HCT116 (cell line): ENCODE results near the gene TMC1. TPM values are rescaled to one million over a fixed set of nuclear protein-coding genes. Genes with fewer than 3 reads are reported as not detected.

Source experiments
- ATAC-seq: fragments of 200-7000 bp; cut with Tn5 transposase; 2 replicates; pipeline ENCODE4 v1.9.1; 2020; ENCODE audit warnings: mild to moderate bottlenecking, moderate library complexity
- BruUV-seq: library from RNA; stranded (reverse); fragments of 400-500 nt; replicated peaks from 2 replicates; lab custom pipeline; 2021; lab: Mats Ljungman, UMichigan
- CTCF ChIA-PET: fragments of 300-600 bp; sonication (Branson Sonifier 250); formaldehyde crosslinking; loops from one replicate; lab custom pipeline; 2021; ENCODE audit warnings: antibody characterized with exemption; lab: Charles Lee
- POLR2A ChIA-PET: fragments of 300-600, 350-600 bp; sonication (Branson Sonifier 250); formaldehyde crosslinking; loops from one replicate; lab custom pipeline; 2021; ENCODE audit warnings: antibody characterized with exemption; lab: Charles Lee
- RAD21 ChIA-PET, 2 experiments: fragments of 300-600 bp; sonication (Branson Sonifier 250); formaldehyde crosslinking; loops; one replicate each; lab custom pipeline; 2023; ENCODE audit warnings: low total read pairs in 2 of 2; ENCODE audit not compliant: uncharacterized antibody in 2 of 2, unreplicated experiment in 2 of 2, low non-redundant PET in 1 of 2; lab: Charles Lee
- DNase-seq: peaks from one replicate; pipeline ENCODE4 v3.0.0-alpha.2; 2010; ENCODE audit warnings: low read depth, low spot score
- H2AFZ ChIP-seq: fragments of 200-600 bp; shearing (Covaris generic), sonication (generic); 2 replicates; pipeline ENCODE4 v1.6.1; 2017; ENCODE audit warnings: low read depth, mixed run types, mixed read lengths, antibody characterized with exemption, low read length; ENCODE audit not compliant: poor library complexity, severe bottlenecking
- H3K27ac ChIP-seq: 2 replicates; pipeline ENCODE4 v1.5.1; 2012; ENCODE audit warnings: low read depth, low read length
- H3K27me3 ChIP-seq: fragments of 200-600 bp; sonication (generic); 2 replicates; pipeline ENCODE4 v1.6.1; 2016; ENCODE audit warnings: mixed run types, low read length, mixed read lengths; ENCODE audit not compliant: insufficient read depth
- H3K36me3 ChIP-seq, 2 experiments: fragments of 200-500 bp in 1 of 2; fragments of 200-600 bp in 1 of 2; sonication (Bioruptor generic) in 1 of 2; sonication (generic) in 1 of 2; 2 replicates each; pipeline versions ENCODE4 v1.5.1 to v1.6.1; 2014 to 2016; ENCODE audit warnings: low read length in 2 of 2, inconsistent platforms in 1 of 2, mixed read lengths in 1 of 2, mixed run types in 1 of 2; ENCODE audit not compliant: insufficient read depth in 2 of 2, control insufficient read depth in 1 of 2
- H3K4me1 ChIP-seq, 2 experiments: fragments of 200-600 bp in 1 of 2; sonication (generic) in 1 of 2; 2 replicates each; pipeline versions ENCODE4 v1.5.1 to v1.6.1; 2012 to 2017; ENCODE audit warnings: low read length in 2 of 2, inconsistent platforms in 1 of 2, mild to moderate bottlenecking in 1 of 2, mixed read lengths in 1 of 2, mixed run types in 1 of 2, moderate library complexity in 1 of 2; ENCODE audit not compliant: insufficient read depth in 2 of 2, control insufficient read depth in 1 of 2
- H3K4me2 ChIP-seq: fragments of 200-600 bp; sonication (generic); 2 replicates; pipeline ENCODE4 v1.6.1; 2017; ENCODE audit warnings: mixed run types, low read length, mixed read lengths
- H3K4me3 ChIP-seq, 2 experiments: fragments of 200-600 bp in 1 of 2; sonication (generic) in 1 of 2; replicated peaks in 1 of 2; 2 replicates each; pipeline ENCODE4 v1.5.1; 2011 to 2016; ENCODE audit warnings: low read length in 2 of 2, control low read depth in 1 of 2, low read depth in 1 of 2, mild to moderate bottlenecking in 1 of 2, mixed read lengths in 1 of 2, mixed run types in 1 of 2
- H3K79me2 ChIP-seq: fragments of 200-600 bp; sonication (generic); 2 replicates; pipeline ENCODE4 v1.6.1; 2017; ENCODE audit warnings: mild to moderate bottlenecking, mixed run types, low read length, moderate library complexity, mixed read lengths; ENCODE audit not compliant: insufficient read depth
- H3K9ac ChIP-seq: fragments of 200-600 bp; sonication (generic); 2 replicates; pipeline ENCODE4 v1.6.1; 2016; ENCODE audit warnings: low read length, mixed read lengths
- H3K9me2 ChIP-seq: fragments of 200-600 bp; sonication (generic), shearing (Covaris generic); 2 replicates; pipeline ENCODE4 v1.6.1; 2017; ENCODE audit warnings: mixed run types, mild to moderate bottlenecking, moderate library complexity; ENCODE audit not compliant: insufficient read depth
- H3K9me3 ChIP-seq, 2 experiments: fragments of 200-500 bp in 1 of 2; fragments of 200-600 bp in 1 of 2; sonication (Bioruptor generic) in 1 of 2; sonication (generic) in 1 of 2; 2 replicates each; pipeline ENCODE4 v1.6.1; 2014 to 2017; ENCODE audit warnings: low read length in 2 of 2, mixed read lengths in 2 of 2, inconsistent platforms in 1 of 2, low read depth in 1 of 2, mild to moderate bottlenecking in 1 of 2, mixed run types in 1 of 2, moderate library complexity in 1 of 2; ENCODE audit not compliant: control insufficient read depth in 1 of 2, insufficient read depth in 1 of 2
- H4K20me1 ChIP-seq: fragments of 200-600 bp; sonication (generic), shearing (Covaris generic); 2 replicates; pipeline ENCODE4 v1.6.1; 2017; ENCODE audit warnings: mixed run types, mild to moderate bottlenecking, moderate library complexity; ENCODE audit not compliant: insufficient read depth
- CEBPB ChIP-seq: IDR thresholded peaks from 2 replicates; pipeline ENCODE4 v1.6.1; 2012; ENCODE audit warnings: low read depth
- ELF1 ChIP-seq: IDR thresholded peaks from 2 replicates; pipeline ENCODE4 v1.6.1; 2012; ENCODE audit warnings: low read depth, borderline replicate concordance
- FOSL1 ChIP-seq: IDR thresholded peaks from 2 replicates; pipeline ENCODE4 v1.6.1; 2012; ENCODE audit warnings: low read depth
- JUND ChIP-seq: IDR thresholded peaks from 2 replicates; pipeline ENCODE4 v1.6.1; 2012
- POLR2AphosphoS5 ChIP-seq: IDR thresholded peaks from 2 replicates; pipeline ENCODE4 v1.6.1; 2011; ENCODE audit warnings: mild to moderate bottlenecking, low read depth, low read length, moderate library complexity
- RAD21 ChIP-seq: IDR thresholded peaks from 2 replicates; pipeline ENCODE4 v1.6.1; 2012; ENCODE audit warnings: low read depth, mild to moderate bottlenecking
- SP1 ChIP-seq: IDR thresholded peaks from 2 replicates; pipeline ENCODE4 v1.6.1; 2012; ENCODE audit warnings: low read depth
- YY1 ChIP-seq: IDR thresholded peaks from 2 replicates; pipeline ENCODE4 v1.6.1; 2011; ENCODE audit warnings: low read length, low read depth, moderate library complexity, mild to moderate bottlenecking; ENCODE audit not compliant: insufficient replicate concordance; ENCODE audit errors: extremely low read depth
- intact Hi-C: fragments of 100-400 bp; cut with micrococcal nuclease; formaldehyde crosslinking; loops from 2 replicates; pipeline ENCODE4 v1.10.0; 2022
- total RNA-seq: library from RNA; stranded (reverse); gene quantifications from one replicate; pipeline ENCODE4 v1.2.1, GENCODE V29; 2021; ENCODE audit not compliant: unreplicated experiment
- TF ChIP-seq, protein P1 (sequence below): IDR thresholded peaks from 2 replicates; pipeline ENCODE4 v1.6.1; 2012
- TF ChIP-seq, protein P2 (sequence below): IDR thresholded peaks from 2 replicates; pipeline ENCODE4 v1.6.1; 2011; ENCODE audit warnings: mild to moderate bottlenecking, low read length, moderate library complexity; ENCODE audit not compliant: insufficient replicate concordance; ENCODE audit errors: extremely low read depth

Gene TMC1
- total RNA-seq, 1 experiment from 2014 or later: 0.57 TPM

DNA sequence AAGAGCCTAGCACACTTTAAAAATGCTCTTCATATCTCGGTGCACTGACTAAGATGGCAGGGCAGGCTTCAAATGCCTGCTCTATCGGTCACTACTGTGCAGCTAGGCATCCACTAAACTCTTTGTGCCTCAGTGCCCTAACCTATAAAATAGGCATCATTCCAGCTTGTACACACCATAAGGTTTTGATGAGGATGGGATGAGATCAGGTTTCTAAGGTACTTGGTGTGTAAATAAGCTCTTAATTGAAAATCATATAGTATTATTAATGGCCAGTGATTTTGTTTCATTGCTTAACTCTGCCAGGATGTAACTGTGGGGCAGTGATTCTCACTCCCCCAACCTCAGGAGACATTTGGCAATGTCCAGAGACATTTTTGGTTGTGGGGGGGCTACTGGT, 352.9 kb downstream of the TMC1 start:
- DNase-seq: no peak
- Histone ChIP-seq H2AFZ (no peak overlapping the region), H3K4me2 (no peak overlapping the region), H3K4me1 (no peaks in the 10 kb centered on the region), H4K20me1 (no peaks in the 10 kb centered on the region), H3K9me3 (no peaks in the 10 kb centered on the region), H3K27me3 (no peaks in the 10 kb centered on the region), H3K79me2 (no peaks in the 10 kb centered on the region), H3K27ac (no peak overlapping the region), H3K36me3 (no peaks in the 10 kb centered on the region), H3K9ac (no peak overlapping the region), H3K9me2 (no peaks in the 10 kb centered on the region), H3K4me3 (no peak overlapping the region)
- POLR2A ChIA-PET: no interaction called here
- intact Hi-C loops: loop anchor here (5.0 kb wide), 1 partner anchor 148 kb away; no protein-coding TSS in a partner anchor
- no peak for ATAC-seq
- no TSS peak for BruUV-seq
- no peak for TF ChIP-seq FOSL1
- no peak for TF ChIP-seq RAD21
- TF ChIP-seq, protein P1, sequence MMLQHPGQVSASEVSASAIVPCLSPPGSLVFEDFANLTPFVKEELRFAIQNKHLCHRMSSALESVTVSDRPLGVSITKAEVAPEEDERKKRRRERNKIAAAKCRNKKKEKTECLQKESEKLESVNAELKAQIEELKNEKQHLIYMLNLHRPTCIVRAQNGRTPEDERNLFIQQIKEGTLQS: no peak
- TF ChIP-seq JUND: no peak
- no peak for TF ChIP-seq SP1
- TF ChIP-seq CEBPB: no peak
- TF ChIP-seq YY1: no peak
- TF ChIP-seq, protein P2, sequence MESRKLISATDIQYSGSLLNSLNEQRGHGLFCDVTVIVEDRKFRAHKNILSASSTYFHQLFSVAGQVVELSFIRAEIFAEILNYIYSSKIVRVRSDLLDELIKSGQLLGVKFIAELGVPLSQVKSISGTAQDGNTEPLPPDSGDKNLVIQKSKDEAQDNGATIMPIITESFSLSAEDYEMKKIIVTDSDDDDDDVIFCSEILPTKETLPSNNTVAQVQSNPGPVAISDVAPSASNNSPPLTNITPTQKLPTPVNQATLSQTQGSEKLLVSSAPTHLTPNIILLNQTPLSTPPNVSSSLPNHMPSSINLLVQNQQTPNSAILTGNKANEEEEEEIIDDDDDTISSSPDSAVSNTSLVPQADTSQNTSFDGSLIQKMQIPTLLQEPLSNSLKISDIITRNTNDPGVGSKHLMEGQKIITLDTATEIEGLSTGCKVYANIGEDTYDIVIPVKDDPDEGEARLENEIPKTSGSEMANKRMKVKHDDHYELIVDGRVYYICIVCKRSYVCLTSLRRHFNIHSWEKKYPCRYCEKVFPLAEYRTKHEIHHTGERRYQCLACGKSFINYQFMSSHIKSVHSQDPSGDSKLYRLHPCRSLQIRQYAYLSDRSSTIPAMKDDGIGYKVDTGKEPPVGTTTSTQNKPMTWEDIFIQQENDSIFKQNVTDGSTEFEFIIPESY: no peak
- TF ChIP-seq ELF1: no peak
- TF ChIP-seq POLR2AphosphoS5: no peak
- RAD21 ChIA-PET: no interaction called here
- CTCF ChIA-PET: interaction anchor here (1.0 to 2.2 kb wide), 2 partner anchors 149 to 208 kb away, joined by 3 to 5 read pairs; no protein-coding TSS in a partner anchor
